HFF-Myc (cell line): ENCODE measurements around the gene TET2.

ENCODE experiments used
- DNase-seq: peaks from one replicate; pipeline ENCODE4 v3.0.0-alpha.2; 2011; ENCODE audit warnings: low read depth; ENCODE audit errors: extremely low read depth
- H3K4me3 ChIP-seq: replicated peaks from 2 replicates; pipeline ENCODE4 v1.5.1; 2011; ENCODE audit warnings: low read depth, mild to moderate bottlenecking, control low read depth, low read length
- CTCF ChIP-seq: IDR thresholded peaks from 2 replicates; pipeline ENCODE4 v1.5.1; 2012; ENCODE audit warnings: mild to moderate bottlenecking, low read depth, low read length, control low read depth; ENCODE audit errors: missing control alignments

The TET2 gene

DNA sequence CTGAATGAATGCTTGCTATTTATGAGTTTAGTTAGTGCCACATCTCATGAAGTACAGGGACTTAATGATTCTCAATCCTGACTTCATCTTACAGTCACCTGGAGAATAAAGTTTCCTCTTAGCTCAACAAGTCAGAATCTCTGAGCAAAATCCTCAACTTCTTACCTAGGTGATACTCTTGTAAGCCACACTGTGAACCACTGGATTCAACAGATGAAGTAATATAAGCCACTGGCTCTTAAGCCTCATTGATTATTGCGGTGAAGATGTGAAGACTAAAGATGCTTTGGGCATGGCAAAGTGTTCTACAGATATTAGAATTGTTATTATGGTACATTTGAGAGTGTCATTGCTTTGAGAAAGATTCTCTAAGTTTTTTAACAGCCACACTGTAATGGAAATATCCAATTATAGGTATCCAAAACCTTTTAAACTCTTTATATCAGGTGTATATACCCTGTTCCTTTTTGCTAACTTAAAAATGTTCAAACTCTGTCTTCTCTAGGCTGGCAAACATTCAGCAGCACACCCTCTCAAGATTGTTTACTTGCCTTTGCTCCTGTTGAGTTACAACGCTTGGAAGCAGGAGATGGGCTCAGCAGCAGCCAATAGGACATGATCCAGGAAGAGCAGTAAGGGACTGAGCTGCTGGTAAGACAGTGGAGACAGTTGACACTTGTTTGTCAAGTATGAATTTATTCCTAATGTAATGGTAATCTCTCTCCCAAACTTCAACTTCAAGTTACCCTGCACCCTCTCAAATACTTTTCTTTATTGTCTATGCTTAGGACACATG is 43.4 kb downstream of the TET2 start:
- no peak overlapping the region for H3K4me3 ChIP-seq
- DNase-seq = no peak
- no peak for TF ChIP-seq CTCF

DNA sequence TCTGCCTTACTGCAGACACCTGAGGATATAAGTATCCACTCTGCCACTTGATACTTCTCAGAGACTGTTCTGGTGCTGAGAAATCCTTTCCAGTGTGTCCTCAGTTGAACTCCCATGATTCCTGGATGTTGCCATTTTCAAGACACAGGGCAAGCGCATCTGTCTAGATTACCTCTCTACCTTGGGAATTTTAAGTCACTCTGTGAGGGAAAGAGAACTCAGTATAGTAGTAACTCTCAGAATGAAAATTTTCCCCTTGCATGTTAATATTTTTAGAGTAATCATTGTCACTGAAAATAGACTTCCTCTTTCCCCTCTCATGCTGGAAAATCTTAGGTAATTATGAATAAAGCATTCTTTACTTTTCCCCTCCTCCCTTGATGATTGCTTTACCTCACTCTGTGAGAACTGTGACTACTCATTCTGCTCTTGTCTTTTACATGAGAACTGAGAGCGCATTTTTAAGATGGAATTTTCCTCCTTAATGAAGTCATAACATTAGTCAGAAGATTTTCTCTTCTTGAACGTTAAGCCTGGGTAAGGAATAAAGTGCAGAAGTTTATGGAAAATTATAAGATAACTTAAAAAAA is 45.0 kb downstream of the TET2 start:
- DNase-seq = no peak
- no peak for TF ChIP-seq CTCF
- no peak overlapping the region for H3K4me3 ChIP-seq

DNA sequence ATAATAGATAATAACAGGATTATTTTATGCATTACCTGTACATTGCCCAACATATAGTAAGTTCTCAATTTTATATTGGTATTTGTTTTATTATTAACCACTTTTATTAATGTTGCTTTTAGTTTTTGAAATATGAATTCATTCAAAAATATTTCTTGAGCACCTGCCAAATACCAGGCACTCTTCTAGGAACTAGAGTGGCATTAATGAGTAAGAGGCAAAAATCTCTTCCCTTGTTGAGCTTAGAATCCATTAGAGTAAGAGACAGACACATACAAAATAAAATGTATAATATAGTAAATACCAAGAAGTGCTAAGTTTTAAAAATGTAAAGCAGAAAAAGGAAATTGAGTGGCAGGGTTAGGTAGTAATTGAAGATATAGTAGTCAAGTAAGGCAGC is 45.8 kb downstream of the TET2 start:
- TF ChIP-seq CTCF = no peak
- no peak overlapping the region for H3K4me3 ChIP-seq
- DNase-seq = no peak

- no peak overlapping the region for H3K4me3 ChIP-seq
- TF ChIP-seq CTCF = no peak
- DNase-seq = no peak
These were observed 46.2 kb downstream of the TET2 start for GRCh38 chr4:105192910-105193309.

DNA sequence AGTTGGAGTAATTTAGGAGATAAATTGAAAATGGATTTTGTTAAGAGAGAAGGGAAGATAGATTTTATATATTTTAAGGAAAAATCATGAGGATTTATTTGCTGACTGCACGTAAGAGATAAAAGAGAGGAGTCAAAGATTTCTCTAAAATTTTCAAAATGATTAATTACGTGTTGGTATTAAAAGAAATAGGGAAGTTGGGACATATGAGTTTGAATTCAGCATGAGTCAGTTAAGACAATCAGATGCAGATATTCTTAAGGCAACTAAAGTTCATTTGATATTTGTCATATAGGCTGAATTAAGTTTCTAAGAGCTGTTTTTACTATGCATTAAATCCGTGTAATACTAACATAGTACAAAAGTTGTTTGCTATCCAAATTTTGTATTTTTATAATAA is 46.9 kb downstream of the TET2 start:
- no peak overlapping the region for H3K4me3 ChIP-seq
- DNase-seq = no peak
- no peak for TF ChIP-seq CTCF

DNA sequence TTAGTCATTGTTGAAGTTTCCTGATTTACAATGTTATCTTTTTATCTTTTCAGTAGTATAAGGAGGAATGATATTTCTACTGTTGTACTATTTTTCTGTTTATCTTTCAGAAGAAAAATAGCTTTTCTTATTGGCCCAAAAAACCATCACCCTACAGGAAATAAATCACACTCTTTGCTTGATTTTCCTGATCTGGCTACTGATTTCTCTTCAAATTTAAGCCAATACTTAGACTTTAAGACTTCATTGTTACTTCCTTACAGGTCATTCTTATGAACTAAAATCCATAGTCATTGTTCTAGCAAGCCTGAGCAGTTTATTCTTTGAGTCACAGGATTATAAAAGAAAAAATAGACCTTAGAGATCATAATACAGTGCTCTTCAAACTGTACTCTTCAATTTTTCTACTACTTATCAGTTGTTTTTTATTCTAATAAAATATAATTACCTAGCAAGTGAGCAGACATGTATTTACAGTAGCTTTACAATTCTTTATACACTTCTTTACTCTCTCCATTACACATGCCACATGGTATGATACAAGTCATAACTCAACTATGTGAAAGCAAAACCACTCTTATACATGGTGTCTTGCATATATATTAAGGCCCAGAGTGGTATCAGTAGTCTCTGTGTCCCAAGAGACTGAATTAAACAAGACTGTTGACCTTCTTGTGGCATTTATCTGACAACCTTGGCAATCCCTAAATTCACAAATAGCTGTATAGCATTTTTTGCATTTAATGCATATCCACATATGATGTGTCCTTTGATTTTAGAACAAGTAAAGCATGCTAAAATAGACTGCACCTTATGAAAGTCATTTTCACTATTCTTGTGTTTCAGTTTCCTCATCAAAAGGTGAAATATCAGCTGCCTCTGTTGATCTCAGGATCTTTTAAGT is 47.9 kb downstream of the TET2 start:
- TF ChIP-seq CTCF = no peak

More for the DNA sequence above, 47.9 kb downstream of the TET2 start:
- DNase-seq = no peak
- H3K4me3 ChIP-seq = no peak overlapping the region
